Neural cell (in vitro differentiated cells): ENCODE measurements around the gene YTHDC2. TPM values are rescaled to one million over a fixed set of nuclear protein-coding genes. Genes with fewer than 3 reads are reported as not detected.

Experiments
- H2AFZ ChIP-seq: fragments of 200-600, 300-800 bp; sonication (generic), shearing (Covaris generic); 2 replicates; pipeline ENCODE4 v1.6.0; 2014; ENCODE audit warnings: low read depth, mild to moderate bottlenecking, antibody characterized with exemption, low read length, moderate library complexity
- H3F3A ChIP-seq: fragments of 200-600 bp; shearing (Covaris generic); 2 replicates; pipeline ENCODE4 v1.6.1; 2016; ENCODE audit warnings: mild to moderate bottlenecking, moderate library complexity, mixed read lengths, antibody characterized with exemption, low read length; ENCODE audit not compliant: insufficient read depth, poor library complexity, severe bottlenecking
- H3K27ac ChIP-seq: fragments of 200-600, 300-800 bp; sonication (generic), shearing (Covaris generic); 2 replicates; pipeline ENCODE4 v1.5.1; 2014; ENCODE audit warnings: mild to moderate bottlenecking, low read length, moderate library complexity
- H3K27me3 ChIP-seq: fragments of 300-800, 200-600 bp; sonication (generic), shearing (Covaris generic); 2 replicates; pipeline ENCODE4 v1.6.0; 2014; ENCODE audit warnings: mild to moderate bottlenecking, low read depth, low read length, moderate library complexity; ENCODE audit not compliant: insufficient read depth
- H3K36me3 ChIP-seq: fragments of 300-800, 200-600 bp; sonication (generic), shearing (Covaris generic); 2 replicates; pipeline ENCODE4 v1.5.1; 2014; ENCODE audit warnings: mild to moderate bottlenecking, antibody characterized with exemption, low read length, moderate library complexity; ENCODE audit not compliant: insufficient read depth
- H3K4me2 ChIP-seq: fragments of 300-800, 200-600 bp; sonication (generic), shearing (Covaris generic); 2 replicates; pipeline ENCODE4 v1.6.0; 2014; ENCODE audit warnings: mild to moderate bottlenecking, low read length
- H3K4me3 ChIP-seq: fragments of 300-800, 200-600 bp; sonication (generic), shearing (Covaris generic); 2 replicates; pipeline ENCODE4 v1.5.1; 2014; ENCODE audit warnings: mild to moderate bottlenecking, low read length, moderate library complexity
- H3K79me2 ChIP-seq: fragments of 200-600 bp; shearing (Covaris generic); replicated peaks from 2 replicates; pipeline ENCODE4 v1.6.0; 2014; ENCODE audit warnings: mild to moderate bottlenecking, low read length, moderate library complexity; ENCODE audit not compliant: insufficient read depth
- H3K9ac ChIP-seq: fragments of 300-800, 200-600 bp; sonication (generic), shearing (Covaris generic); 2 replicates; pipeline ENCODE4 v1.6.1; 2016; ENCODE audit warnings: mild to moderate bottlenecking, low read length, mixed read lengths
- H3K9me2 ChIP-seq: fragments of 200-600 bp; shearing (Covaris generic); 2 replicates; pipeline ENCODE4 v1.6.1; 2016; ENCODE audit warnings: mild to moderate bottlenecking, low read length, mixed read lengths; ENCODE audit not compliant: insufficient read depth
- H3K9me3 ChIP-seq: fragments of 200-600, 300-800 bp; sonication (generic), shearing (Covaris generic); 2 replicates; pipeline ENCODE4 v1.6.1; 2016; ENCODE audit warnings: mild to moderate bottlenecking, mixed run types, low read length, moderate library complexity, mixed read lengths
- H4K20me1 ChIP-seq: fragments of 200-600 bp; shearing (Covaris generic); 2 replicates; pipeline ENCODE4 v1.6.1; 2016; ENCODE audit warnings: mild to moderate bottlenecking, mixed run types; ENCODE audit not compliant: insufficient read depth
- EP300 ChIP-seq: fragments of 450-650 bp; conservative IDR thresholded peaks from 2 replicates; pipeline ENCODE4 v1.6.1; 2014; ENCODE audit warnings: antibody characterized with exemption, mild to moderate bottlenecking, moderate library complexity; ENCODE audit not compliant: poor library complexity, severe bottlenecking
- EZH2 ChIP-seq: fragments of 200-600, 300-800 bp; shearing (Covaris generic), sonication (generic); IDR thresholded peaks from 2 replicates; pipeline ENCODE4 v1.6.1; 2014; ENCODE audit warnings: antibody characterized with exemption, low read length, borderline replicate concordance, mild to moderate bottlenecking; ENCODE audit not compliant: insufficient read depth, poor library complexity, severe bottlenecking
- MXI1 ChIP-seq: fragments of 450-650 bp; conservative IDR thresholded peaks from 2 replicates; pipeline ENCODE4 v1.6.1; 2014; ENCODE audit warnings: antibody characterized with exemption, mild to moderate bottlenecking; ENCODE audit not compliant: poor library complexity, severe bottlenecking
- POLR2AphosphoS5 ChIP-seq: IDR thresholded peaks from 2 replicates; pipeline ENCODE4 v1.6.1; 2012
- RAD21 ChIP-seq: fragments of 450-650 bp; conservative IDR thresholded peaks from 2 replicates; pipeline ENCODE4 v1.6.1; 2014; ENCODE audit warnings: antibody characterized with exemption, mild to moderate bottlenecking, moderate library complexity
- SMC3 ChIP-seq: fragments of 450-650 bp; conservative IDR thresholded peaks from 2 replicates; pipeline ENCODE4 v1.6.1; 2014; ENCODE audit warnings: antibody characterized with exemption, mild to moderate bottlenecking, moderate library complexity; ENCODE audit not compliant: poor library complexity
- polyA plus RNA-seq: library from polyadenylated mRNA; depleted of rRNA; stranded (reverse); fragments of >200 nt; gene quantifications from 2 replicates; pipeline ENCODE4 v1.2.3, GENCODE V29; 2014
- TF ChIP-seq, protein P1 (sequence below): fragments of 450-650 bp; IDR thresholded peaks from 2 replicates; pipeline ENCODE4 v1.5.1; 2014; ENCODE audit warnings: antibody characterized with exemption, mild to moderate bottlenecking, moderate library complexity; ENCODE audit not compliant: poor library complexity, severe bottlenecking
- TF ChIP-seq, protein P2 (sequence below): IDR thresholded peaks from 2 replicates; pipeline ENCODE4 v1.6.1; 2012; ENCODE audit warnings: borderline replicate concordance

Gene YTHDC2
- polyA plus RNA-seq, 1 donor from 2014 or later = 43.7 TPM

DNA sequence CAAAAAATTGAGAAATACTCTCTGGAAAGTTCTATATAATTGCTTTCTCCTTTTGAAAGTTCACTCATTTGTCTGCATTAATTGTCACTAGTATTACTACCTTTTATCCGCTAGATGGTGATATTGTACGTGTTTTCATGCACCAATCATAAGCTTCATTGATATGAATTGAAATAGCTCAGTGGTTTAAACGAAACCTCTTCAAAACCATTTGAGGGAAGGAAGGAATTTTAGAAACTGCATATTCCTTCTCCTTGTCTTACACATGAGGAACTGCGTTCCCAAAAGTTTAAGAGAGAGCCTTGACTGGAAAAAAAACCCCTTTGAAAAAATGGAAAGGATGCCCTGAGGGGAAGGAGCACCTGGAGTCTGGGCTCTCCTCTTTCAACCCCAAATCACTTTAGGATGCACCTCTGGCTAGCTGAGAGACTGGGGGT is 98.6 kb downstream of the YTHDC2 start:
- H2AFZ ChIP-seq = no peak overlapping the region
- H3K79me2 ChIP-seq = no peaks in the 10 kb centered on the region
- H3K9me2 ChIP-seq = no peaks in the 10 kb centered on the region
- peaks cover 3% of the 10 kb centered on the region for H3K9me3 ChIP-seq
- no peaks in the 10 kb centered on the region for H3K27me3 ChIP-seq
- no peak overlapping the region for H3K9ac ChIP-seq
- H3K4me3 ChIP-seq = no peak overlapping the region
- no peaks in the 10 kb centered on the region for H3F3A ChIP-seq
- no peak overlapping the region for H3K27ac ChIP-seq
- H3K36me3 ChIP-seq = no peaks in the 10 kb centered on the region
- H4K20me1 ChIP-seq = no peaks in the 10 kb centered on the region
- H3K4me2 ChIP-seq = no peak overlapping the region
- peak; percentile 91 for TF ChIP-seq RAD21
- TF ChIP-seq, protein P1, sequence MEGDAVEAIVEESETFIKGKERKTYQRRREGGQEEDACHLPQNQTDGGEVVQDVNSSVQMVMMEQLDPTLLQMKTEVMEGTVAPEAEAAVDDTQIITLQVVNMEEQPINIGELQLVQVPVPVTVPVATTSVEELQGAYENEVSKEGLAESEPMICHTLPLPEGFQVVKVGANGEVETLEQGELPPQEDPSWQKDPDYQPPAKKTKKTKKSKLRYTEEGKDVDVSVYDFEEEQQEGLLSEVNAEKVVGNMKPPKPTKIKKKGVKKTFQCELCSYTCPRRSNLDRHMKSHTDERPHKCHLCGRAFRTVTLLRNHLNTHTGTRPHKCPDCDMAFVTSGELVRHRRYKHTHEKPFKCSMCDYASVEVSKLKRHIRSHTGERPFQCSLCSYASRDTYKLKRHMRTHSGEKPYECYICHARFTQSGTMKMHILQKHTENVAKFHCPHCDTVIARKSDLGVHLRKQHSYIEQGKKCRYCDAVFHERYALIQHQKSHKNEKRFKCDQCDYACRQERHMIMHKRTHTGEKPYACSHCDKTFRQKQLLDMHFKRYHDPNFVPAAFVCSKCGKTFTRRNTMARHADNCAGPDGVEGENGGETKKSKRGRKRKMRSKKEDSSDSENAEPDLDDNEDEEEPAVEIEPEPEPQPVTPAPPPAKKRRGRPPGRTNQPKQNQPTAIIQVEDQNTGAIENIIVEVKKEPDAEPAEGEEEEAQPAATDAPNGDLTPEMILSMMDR = peak; percentile 87
- peak; percentile 93 for TF ChIP-seq SMC3
- no peak for TF ChIP-seq EP300

- H3K79me2 ChIP-seq = no peaks in the 10 kb centered on the region
- H3K4me2 ChIP-seq = no peak overlapping the region
- H2AFZ ChIP-seq = no peak overlapping the region
- H3K9ac ChIP-seq = no peak overlapping the region
- H3K4me3 ChIP-seq = no peak overlapping the region
- no peaks in the 10 kb centered on the region for H3F3A ChIP-seq
- no peaks in the 10 kb centered on the region for H3K9me2 ChIP-seq
- no peaks in the 10 kb centered on the region for H3K36me3 ChIP-seq
- TF ChIP-seq SMC3 = no peak
- TF ChIP-seq, protein P1 = no peak
- no peak for TF ChIP-seq POLR2AphosphoS5
- TF ChIP-seq, protein P2, sequence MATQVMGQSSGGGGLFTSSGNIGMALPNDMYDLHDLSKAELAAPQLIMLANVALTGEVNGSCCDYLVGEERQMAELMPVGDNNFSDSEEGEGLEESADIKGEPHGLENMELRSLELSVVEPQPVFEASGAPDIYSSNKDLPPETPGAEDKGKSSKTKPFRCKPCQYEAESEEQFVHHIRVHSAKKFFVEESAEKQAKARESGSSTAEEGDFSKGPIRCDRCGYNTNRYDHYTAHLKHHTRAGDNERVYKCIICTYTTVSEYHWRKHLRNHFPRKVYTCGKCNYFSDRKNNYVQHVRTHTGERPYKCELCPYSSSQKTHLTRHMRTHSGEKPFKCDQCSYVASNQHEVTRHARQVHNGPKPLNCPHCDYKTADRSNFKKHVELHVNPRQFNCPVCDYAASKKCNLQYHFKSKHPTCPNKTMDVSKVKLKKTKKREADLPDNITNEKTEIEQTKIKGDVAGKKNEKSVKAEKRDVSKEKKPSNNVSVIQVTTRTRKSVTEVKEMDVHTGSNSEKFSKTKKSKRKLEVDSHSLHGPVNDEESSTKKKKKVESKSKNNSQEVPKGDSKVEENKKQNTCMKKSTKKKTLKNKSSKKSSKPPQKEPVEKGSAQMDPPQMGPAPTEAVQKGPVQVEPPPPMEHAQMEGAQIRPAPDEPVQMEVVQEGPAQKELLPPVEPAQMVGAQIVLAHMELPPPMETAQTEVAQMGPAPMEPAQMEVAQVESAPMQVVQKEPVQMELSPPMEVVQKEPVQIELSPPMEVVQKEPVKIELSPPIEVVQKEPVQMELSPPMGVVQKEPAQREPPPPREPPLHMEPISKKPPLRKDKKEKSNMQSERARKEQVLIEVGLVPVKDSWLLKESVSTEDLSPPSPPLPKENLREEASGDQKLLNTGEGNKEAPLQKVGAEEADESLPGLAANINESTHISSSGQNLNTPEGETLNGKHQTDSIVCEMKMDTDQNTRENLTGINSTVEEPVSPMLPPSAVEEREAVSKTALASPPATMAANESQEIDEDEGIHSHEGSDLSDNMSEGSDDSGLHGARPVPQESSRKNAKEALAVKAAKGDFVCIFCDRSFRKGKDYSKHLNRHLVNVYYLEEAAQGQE = no peak
- H3K27ac ChIP-seq = no peak overlapping the region
- no peaks in the 10 kb centered on the region for H4K20me1 ChIP-seq
- no peaks in the 10 kb centered on the region for H3K27me3 ChIP-seq
- H3K9me3 ChIP-seq = no peaks in the 10 kb centered on the region
Measured at GRCh38 chr5:113614191-113614590, 100.7 kb downstream of the YTHDC2 start.

GRCh38 chr5:113615708-113616107 is 102.2 kb downstream of the YTHDC2 start:
- no peaks in the 10 kb centered on the region for H3K36me3 ChIP-seq
- H3K9me3 ChIP-seq = no peaks in the 10 kb centered on the region
- no peaks in the 10 kb centered on the region for H3F3A ChIP-seq
- H3K4me3 ChIP-seq = no peak overlapping the region
- no peaks in the 10 kb centered on the region for H3K27me3 ChIP-seq
- H3K27ac ChIP-seq = no peak overlapping the region
- H3K79me2 ChIP-seq = no peaks in the 10 kb centered on the region
- no peaks in the 10 kb centered on the region for H4K20me1 ChIP-seq
- no peak overlapping the region for H3K4me2 ChIP-seq
- no peaks in the 10 kb centered on the region for H3K9me2 ChIP-seq
- H2AFZ ChIP-seq = no peak overlapping the region
- H3K9ac ChIP-seq = no peak overlapping the region
- TF ChIP-seq MXI1 (no peak), SMC3 (no peak), EP300 (no peak), RAD21 (no peak), EZH2 (no peak)
- TF ChIP-seq, protein P1 = no peak
- TF ChIP-seq, protein P2 = no peak
